GM12874 (cell line): Measurements from ENCODE around the gene COPS8.
A peak's percentile ranks its signal among the peaks of the same experiment; 100 is the strongest.

ENCODE experiments used
- CTCF ChIP-seq: IDR thresholded peaks from 2 replicates; pipeline ENCODE4 v1.5.1; 2011; ENCODE audit warnings: low read depth, mild to moderate bottlenecking, control low read depth, low read length, moderate library complexity; ENCODE audit not compliant: insufficient read depth

The COPS8 gene

GRCh38 chr2:237121321-237121720, 35.6 kb downstream of the COPS8 start:
- no peak for TF ChIP-seq CTCF

- peak; percentile 67 for TF ChIP-seq CTCF
Observed at GRCh38 chr2:237122214-237122666, 36.6 kb downstream of the COPS8 start.

- TF ChIP-seq CTCF = no peak
Observed at GRCh38 chr2:237124820-237125219, 39.1 kb downstream of the COPS8 start.

- TF ChIP-seq CTCF = no peak
Observed at GRCh38 chr2:237125967-237126366, 40.3 kb downstream of the COPS8 start.

GRCh38 chr2:237126519-237127174, 41.0 kb downstream of the COPS8 start:
- TF ChIP-seq CTCF = no peak

- TF ChIP-seq CTCF = no peak
Observed at GRCh38 chr2:237128026-237128703, 42.5 kb downstream of the COPS8 start.

- no peak for TF ChIP-seq CTCF
Observed at GRCh38 chr2:237128845-237129592, 43.3 kb downstream of the COPS8 start.
